ENCODE results near the gene HRC. TPM values are rescaled to one million over a fixed set of nuclear protein-coding genes. Genes with fewer than 3 reads are reported as not detected.

The HRC gene
- total and polyA plus RNA-seq, 4 experiments from 2014 or later, result not detected

- Mint-ChIP-seq H3K36me3 (no peaks in the 10 kb centered on the region), H3K4me3 (peak overlapping the region; percentile 13 to 81 (median 55)), H3K27ac (peak overlapping the region in 2 of 7 donors; percentile 68 to 82), H3K27me3 (peaks cover 4 to 10% of the 10 kb centered on the region in 2 donors), H3K4me1 (peaks cover 2 to 29% (median 12%) of the 10 kb centered on the region in 4 donors), H3K9me3 (no peaks in the 10 kb centered on the region)
- intact Hi-C loops (cut with micrococcal nuclease), result no loop called here
- no peaks in the 10 kb centered on the region for H3K27me3 ChIP-seq (ENCODE audit: insufficient read depth, low read length)
- no peak overlapping the region for H3K27ac ChIP-seq (ENCODE audit: low read depth, low read length)
- no peaks in the 10 kb centered on the region for H3K36me3 ChIP-seq (ENCODE audit: insufficient read depth, low read length)
- CTCF ChIA-PET (ENCODE audit: partially characterized antibody), result interaction anchor here (1.1 to 2.2 kb wide), 2 partner anchors 21 to 36 kb away, joined by 3 to 9 read pairs; no protein-coding TSS in a partner anchor
- peak overlapping the region in 1 of 2 donors; percentile 15 for H3K4me3 ChIP-seq (ENCODE audit: low read length in 2 of 2)
- POLR2A ChIA-PET (ENCODE audit: partially characterized antibody), result interaction anchor here (1.0 to 1.5 kb wide), 2 partner anchors 14 to 17 kb away, joined by 3 to 5 read pairs; no protein-coding TSS in a partner anchor
- peak in 3 of 5 donors; percentile 34 to 56 (median 47) for DNase-seq
- no peaks in the 10 kb centered on the region for H3K9me3 ChIP-seq (ENCODE audit: control insufficient read depth in 1 of 2, low read length in 2 of 2)
- H3K4me1 ChIP-seq (ENCODE audit: insufficient read depth, low read length), result peaks cover 11% of the 10 kb centered on the region
These were observed 21.4 kb downstream of the HRC start for GRCh38 chr19:49133621-49134454.

DNA sequence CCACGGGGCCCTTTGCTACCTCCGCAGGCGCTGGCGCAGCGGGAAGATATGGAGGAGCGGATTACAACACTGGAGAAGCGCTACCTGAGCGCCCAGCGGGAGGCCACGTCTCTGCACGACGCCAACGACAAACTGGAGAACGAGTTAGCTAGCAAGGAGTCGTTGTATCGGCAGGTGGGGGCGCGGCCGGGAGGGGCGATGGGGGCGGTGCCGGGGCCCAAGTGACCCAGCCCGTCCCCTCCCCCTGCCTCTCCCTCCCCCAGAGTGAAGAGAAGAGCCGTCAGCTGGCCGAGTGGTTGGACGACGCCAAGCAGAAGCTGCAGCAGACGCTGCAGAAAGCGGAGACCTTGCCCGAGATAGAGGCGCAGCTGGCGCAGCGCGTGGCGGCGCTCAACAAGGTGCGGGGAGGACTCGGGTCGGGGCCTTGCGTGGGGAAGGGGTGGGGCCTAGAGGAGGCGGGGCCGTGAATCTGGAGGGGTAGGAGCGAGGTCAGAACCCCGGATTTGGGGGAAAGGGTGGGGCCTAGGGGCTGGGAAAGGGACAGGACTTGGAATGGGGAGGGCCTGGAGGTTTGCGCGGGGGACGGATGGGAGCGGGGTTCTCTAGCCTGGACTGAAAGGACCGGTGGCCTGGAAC is 22.1 kb downstream of the HRC start:
- Histone ChIP-seq H3K9me3 (ENCODE audit: control insufficient read depth in 1 of 2, low read length in 2 of 2) (no peaks in the 10 kb centered on the region), H3K4me1 (ENCODE audit: insufficient read depth, low read length) (peaks cover 18% of the 10 kb centered on the region), H3K4me3 (ENCODE audit: low read length in 2 of 2) (peak overlapping the region in 1 of 2 donors; percentile 15), H3K27me3 (ENCODE audit: insufficient read depth, low read length) (no peaks in the 10 kb centered on the region), H3K27ac (ENCODE audit: low read depth, low read length) (no peak overlapping the region), H3K36me3 (ENCODE audit: insufficient read depth, low read length) (no peaks in the 10 kb centered on the region)
- Mint-ChIP-seq H3K27me3 (peaks cover 4 to 10% of the 10 kb centered on the region in 2 donors), H3K27ac (peak overlapping the region in 2 of 7 donors; percentile 68 to 82), H3K4me1 (peaks cover 7 to 36% (median 19%) of the 10 kb centered on the region in 4 donors), H3K9me3 (peaks cover 0 to 1% (median 0%) of the 10 kb centered on the region in 8 donors), H3K36me3 (no peaks in the 10 kb centered on the region), H3K4me3 (peak overlapping the region; percentile 13 to 81 (median 55))
- ChIA-PET CTCF (ENCODE audit: partially characterized antibody) (interaction anchor here (1.1 to 2.2 kb wide), 2 partner anchors 20 to 35 kb away, joined by 3 to 9 read pairs; no protein-coding TSS in a partner anchor), POLR2A (ENCODE audit: partially characterized antibody) (interaction anchor here (1.0 to 1.5 kb wide), 2 partner anchors 13 to 17 kb away, joined by 3 to 5 read pairs; no protein-coding TSS in a partner anchor)
- intact Hi-C loops (cut with micrococcal nuclease), result no loop called here
- DNase-seq, result peak in 2 of 5 donors; percentile 49 to 57

- H3K9me3 Mint-ChIP-seq, result peaks cover 0 to 2% (median 0%) of the 10 kb centered on the region in 8 donors
- peak overlapping the region in 1 of 7 donors; percentile 18 for H3K27ac Mint-ChIP-seq
- Histone ChIP-seq H3K27ac (ENCODE audit: low read depth, low read length) (no peak overlapping the region), H3K36me3 (ENCODE audit: insufficient read depth, low read length) (no peaks in the 10 kb centered on the region), H3K27me3 (ENCODE audit: insufficient read depth, low read length) (no peaks in the 10 kb centered on the region), H3K9me3 (ENCODE audit: control insufficient read depth in 1 of 2, low read length in 2 of 2) (no peaks in the 10 kb centered on the region), H3K4me3 (ENCODE audit: low read length in 2 of 2) (no peak overlapping the region), H3K4me1 (ENCODE audit: insufficient read depth, low read length) (peaks cover 23% of the 10 kb centered on the region)
- intact Hi-C loops (cut with micrococcal nuclease), result no loop called here
- peaks cover 1 to 3% of the 10 kb centered on the region in 2 donors for H3K27me3 Mint-ChIP-seq
- POLR2A ChIA-PET (ENCODE audit: partially characterized antibody), result interaction anchor here (1.2 to 4.1 kb wide), 2 partner anchors 10 to 15 kb away, joined by 3 to 38 read pairs; partner anchors contain the start of gene LIN7B
- no peaks in the 10 kb centered on the region for H3K36me3 Mint-ChIP-seq
- CTCF ChIA-PET (ENCODE audit: partially characterized antibody), result interaction anchor here (1.6 to 2.2 kb wide), 2 partner anchors 13 to 33 kb away, joined by 5 to 7 read pairs; no protein-coding TSS in a partner anchor
- H3K4me3 Mint-ChIP-seq, result no peak overlapping the region
- DNase-seq, result peak in 1 of 5 donors; percentile 16
- H3K4me1 Mint-ChIP-seq, result peaks cover 8 to 37% (median 20%) of the 10 kb centered on the region in 4 donors
These were observed 24.9 kb downstream of the HRC start for GRCh38 chr19:49130325-49130724.

DNA sequence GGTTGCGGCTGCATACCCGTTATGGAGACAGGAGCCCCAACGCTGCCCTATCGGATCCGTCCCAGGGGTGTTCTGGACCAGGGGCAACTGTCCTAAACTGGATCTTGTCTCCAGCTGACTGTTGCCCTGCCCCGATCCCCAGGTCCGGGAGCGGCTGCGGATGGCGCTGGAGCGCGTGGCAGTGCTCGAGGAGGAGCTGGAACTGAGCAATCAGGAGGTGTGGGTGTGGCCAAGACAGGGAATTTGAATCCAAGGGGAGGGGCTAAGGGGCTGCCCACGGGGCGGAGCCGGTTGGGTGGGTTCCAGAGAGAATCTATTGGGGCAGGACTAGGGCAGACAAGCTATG is 26.0 kb downstream of the HRC start:
- Histone ChIP-seq H3K4me1 (ENCODE audit: insufficient read depth, low read length) (peaks cover 23% of the 10 kb centered on the region), H3K27me3 (ENCODE audit: insufficient read depth, low read length) (no peaks in the 10 kb centered on the region), H3K9me3 (ENCODE audit: control insufficient read depth in 1 of 2, low read length in 2 of 2) (no peaks in the 10 kb centered on the region), H3K4me3 (ENCODE audit: low read length in 2 of 2) (no peak overlapping the region), H3K27ac (ENCODE audit: low read depth, low read length) (no peak overlapping the region), H3K36me3 (ENCODE audit: insufficient read depth, low read length) (no peaks in the 10 kb centered on the region)
- intact Hi-C loops (cut with micrococcal nuclease), result loop anchor here (2.0 to 5.0 kb wide), 2 partner anchors 16 to 42 kb away; partner anchors contain the start of gene SNRNP70
- no peaks in the 10 kb centered on the region for H3K36me3 Mint-ChIP-seq
- CTCF ChIA-PET (ENCODE audit: partially characterized antibody), result interaction anchor here (1.1 to 2.2 kb wide), 4 partner anchors 12 to 32 kb away, joined by 3 to 9 read pairs (median 6); partner anchors contain the start of gene LIN7B
- peaks cover 8 to 35% (median 20%) of the 10 kb centered on the region in 4 donors for H3K4me1 Mint-ChIP-seq
- peaks cover 0 to 2% (median 0%) of the 10 kb centered on the region in 8 donors for H3K9me3 Mint-ChIP-seq
- DNase-seq, result peak in 1 of 5 donors; percentile 44
- H3K27ac Mint-ChIP-seq, result peak overlapping the region in 2 of 7 donors; percentile 15 to 80
- H3K4me3 Mint-ChIP-seq, result peak overlapping the region in 4 of 8 donors; percentile 35 to 90 (median 55)
- POLR2A ChIA-PET (ENCODE audit: partially characterized antibody), result interaction anchor here (1.2 to 4.1 kb wide), 2 partner anchors 9 to 14 kb away, joined by 3 to 38 read pairs; partner anchors contain the start of gene LIN7B
- H3K27me3 Mint-ChIP-seq, result peaks cover 0 to 3% of the 10 kb centered on the region in 2 donors

DNA sequence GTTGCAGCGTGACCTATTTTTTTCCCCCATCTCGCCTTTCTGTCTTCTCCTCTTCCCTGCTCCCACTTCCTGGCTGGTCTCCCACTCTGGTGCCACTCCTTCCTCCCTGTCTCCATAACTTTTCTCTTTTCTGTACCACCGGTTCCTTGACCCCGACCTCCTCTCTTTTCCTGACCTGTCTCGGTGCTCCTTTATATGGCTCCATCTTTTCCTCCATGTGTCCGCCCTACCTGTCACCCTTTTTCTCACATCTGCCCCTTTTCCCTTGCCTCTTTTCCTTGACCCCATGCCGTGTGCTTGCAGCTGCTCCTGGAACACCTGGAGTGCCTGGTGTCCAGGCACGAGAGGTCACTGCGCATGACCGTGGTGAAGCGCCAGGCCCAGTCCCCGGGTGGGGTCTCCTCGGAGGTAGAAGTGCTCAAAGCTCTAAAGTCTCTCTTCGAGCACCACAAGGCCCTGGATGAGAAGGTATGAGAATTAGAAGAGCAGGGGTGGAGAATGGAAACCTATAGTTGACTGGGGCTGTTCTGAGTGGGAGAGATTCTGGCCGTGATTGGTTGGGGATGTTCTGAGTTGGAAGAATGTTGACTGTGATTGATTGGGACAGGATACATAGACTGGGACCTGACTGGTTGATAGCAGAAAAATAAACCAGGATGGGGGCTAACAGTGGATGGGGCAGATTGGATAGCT is 26.5 kb downstream of the HRC start:
- Histone ChIP-seq H3K36me3 (ENCODE audit: insufficient read depth, low read length) (no peaks in the 10 kb centered on the region), H3K9me3 (ENCODE audit: control insufficient read depth in 1 of 2, low read length in 2 of 2) (no peaks in the 10 kb centered on the region), H3K27ac (ENCODE audit: low read depth, low read length) (no peak overlapping the region), H3K4me3 (ENCODE audit: low read length in 2 of 2) (peak overlapping the region in 1 of 2 donors; percentile 55), H3K27me3 (ENCODE audit: insufficient read depth, low read length) (no peaks in the 10 kb centered on the region), H3K4me1 (ENCODE audit: insufficient read depth, low read length) (peaks cover 19% of the 10 kb centered on the region)
- Mint-ChIP-seq H3K9me3 (peaks cover 0 to 2% (median 0%) of the 10 kb centered on the region in 8 donors), H3K4me3 (peak overlapping the region in 7 of 8 donors; percentile 61 to 91 (median 89)), H3K27ac (peak overlapping the region; percentile 24 to 97 (median 93)), H3K4me1 (peaks cover 8 to 30% (median 19%) of the 10 kb centered on the region in 4 donors), H3K36me3 (no peaks in the 10 kb centered on the region), H3K27me3 (peaks cover 0 to 1% of the 10 kb centered on the region in 2 donors)
- CTCF ChIA-PET (ENCODE audit: partially characterized antibody), result interaction anchor here (0.8 to 2.7 kb wide), 10 partner anchors 11 to 135 kb away, joined by 3 to 9 read pairs (median 4); partner anchors contain the start of genes LIN7B and RUVBL2
- peak in 1 of 5 donors; percentile 41 for DNase-seq
- POLR2A ChIA-PET (ENCODE audit: partially characterized antibody), result interaction anchor here (1.2 to 4.1 kb wide), 3 partner anchors 8 to 14 kb away, joined by 3 to 38 read pairs (median 9); partner anchors contain the start of genes LIN7B and PPFIA3
- intact Hi-C loops (cut with micrococcal nuclease), result loop anchor here (1.0 to 5.0 kb wide), 4 partner anchors 9 to 41 kb away; partner anchors contain the start of genes C19orf73, LIN7B, PPFIA3 and SNRNP70
